Thoracic aorta (tissue), 2 donors: ENCODE data around the gene PARD3B. TPM values are rescaled to one million over a fixed set of nuclear protein-coding genes. Genes with fewer than 3 reads are reported as not detected.

Experiments used
- ATAC-seq: fragments of 150-250 bp; one replicate; pipeline ENCODE4 v1.8.0; 2017; ENCODE audit warnings: low read depth; ENCODE audit not compliant: insufficient number of reproducible peaks, low FRiP score
- DNase-seq: peaks from one replicate; pipeline ENCODE4 v3.0.0-alpha.2; 2020; ENCODE audit warnings: low spot score
- H3K27ac ChIP-seq, 2 donors: fragments of 200-600 bp; sonication (generic); 1 replicate in 1 of 2; 2 replicates in 1 of 2; pipeline ENCODE4 v1.5.1; 2016; ENCODE audit warnings: mild to moderate bottlenecking in 2 of 2, moderate library complexity in 2 of 2
- H3K27me3 ChIP-seq: fragments of 200-600 bp; sonication (generic); replicated peaks from 2 replicates; pipeline ENCODE4 v1.6.0; 2016; ENCODE audit warnings: mild to moderate bottlenecking; ENCODE audit not compliant: insufficient read depth
- H3K36me3 ChIP-seq: fragments of 200-600 bp; sonication (generic); one replicate; pipeline ENCODE4 v1.5.1; 2016
- H3K4me1 ChIP-seq, 2 donors: fragments of 200-600 bp; sonication (generic); 1 replicate in 1 of 2; 2 replicates in 1 of 2; pipeline versions ENCODE4 v1.5.1 to v1.6.0; 2016; ENCODE audit warnings: low read depth in 2 of 2, mild to moderate bottlenecking in 1 of 2; ENCODE audit not compliant: control insufficient read depth in 1 of 2
- H3K4me3 ChIP-seq: fragments of 200-600 bp; sonication (generic); 2 replicates; pipeline ENCODE4 v1.5.1; 2016; ENCODE audit warnings: mild to moderate bottlenecking
- H3K9me3 ChIP-seq: fragments of 200-600 bp; sonication (generic); 2 replicates; pipeline ENCODE4 v1.5.1; 2016
- total RNA-seq, 2 donors: library from RNA; depleted of rRNA; stranded (reverse); fragments of >200 nt; gene quantifications; one replicate each; pipeline versions ENCODE4 v1.1.0 to v1.2.3, GENCODE V29; 2016
- TF ChIP-seq, protein P1 (sequence below): fragments of 200-600 bp; sonication (generic); IDR thresholded peaks from one replicate; pipeline ENCODE4 v1.5.1; 2019; ENCODE audit warnings: antibody characterized with exemption

PARD3B gene
- total RNA-seq, 2 donors from 2014 or later: 25.7 to 34.5 TPM

GRCh38 chr2:205070889-205071288, 525.6 kb downstream of the PARD3B start:
- Histone ChIP-seq H3K36me3 (no peaks in the 10 kb centered on the region), H3K27ac (no peak overlapping the region)
- TF ChIP-seq, protein P1, sequence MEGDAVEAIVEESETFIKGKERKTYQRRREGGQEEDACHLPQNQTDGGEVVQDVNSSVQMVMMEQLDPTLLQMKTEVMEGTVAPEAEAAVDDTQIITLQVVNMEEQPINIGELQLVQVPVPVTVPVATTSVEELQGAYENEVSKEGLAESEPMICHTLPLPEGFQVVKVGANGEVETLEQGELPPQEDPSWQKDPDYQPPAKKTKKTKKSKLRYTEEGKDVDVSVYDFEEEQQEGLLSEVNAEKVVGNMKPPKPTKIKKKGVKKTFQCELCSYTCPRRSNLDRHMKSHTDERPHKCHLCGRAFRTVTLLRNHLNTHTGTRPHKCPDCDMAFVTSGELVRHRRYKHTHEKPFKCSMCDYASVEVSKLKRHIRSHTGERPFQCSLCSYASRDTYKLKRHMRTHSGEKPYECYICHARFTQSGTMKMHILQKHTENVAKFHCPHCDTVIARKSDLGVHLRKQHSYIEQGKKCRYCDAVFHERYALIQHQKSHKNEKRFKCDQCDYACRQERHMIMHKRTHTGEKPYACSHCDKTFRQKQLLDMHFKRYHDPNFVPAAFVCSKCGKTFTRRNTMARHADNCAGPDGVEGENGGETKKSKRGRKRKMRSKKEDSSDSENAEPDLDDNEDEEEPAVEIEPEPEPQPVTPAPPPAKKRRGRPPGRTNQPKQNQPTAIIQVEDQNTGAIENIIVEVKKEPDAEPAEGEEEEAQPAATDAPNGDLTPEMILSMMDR: no peak

DNA sequence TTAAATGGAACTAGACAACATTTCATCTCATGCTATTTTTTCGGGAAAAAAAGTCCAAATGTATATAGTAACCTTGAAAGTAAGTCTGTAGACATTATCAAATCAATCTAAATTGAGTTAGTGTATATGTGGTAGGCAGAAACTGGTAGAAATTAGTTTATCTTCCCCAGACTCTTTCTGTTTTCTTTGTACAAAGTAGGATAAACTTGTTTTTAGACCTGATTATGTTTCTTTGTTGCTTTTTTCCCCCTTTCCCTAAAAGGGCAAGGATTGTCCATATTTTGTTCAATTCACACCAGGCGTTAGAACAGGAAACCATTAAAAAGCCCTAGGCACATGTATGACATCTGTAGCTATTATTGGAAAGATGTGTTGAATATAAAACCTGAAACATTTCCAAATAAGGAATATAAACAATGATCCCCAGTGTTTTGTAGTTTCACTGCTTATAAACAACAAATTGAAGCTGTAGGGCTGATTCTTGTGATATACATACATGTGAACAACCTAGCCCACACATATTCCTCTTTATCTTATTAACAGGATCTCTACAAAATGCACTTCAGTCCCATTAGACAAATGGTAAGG, 528.3 kb downstream of the PARD3B start:
- TF ChIP-seq, protein P1: no peak
- no peaks in the 10 kb centered on the region for H3K27me3 ChIP-seq
- no peaks in the 10 kb centered on the region for H3K9me3 ChIP-seq
- H3K4me1 ChIP-seq: no peaks in the 10 kb centered on the region
- no peak overlapping the region for H3K4me3 ChIP-seq
- ATAC-seq: no peak
- no peak overlapping the region for H3K27ac ChIP-seq
- no peak for DNase-seq
- H3K36me3 ChIP-seq: no peaks in the 10 kb centered on the region

More at GRCh38 chr2:205070889-205071288, 525.6 kb downstream of the PARD3B start:
- Histone ChIP-seq H3K9me3 (no peaks in the 10 kb centered on the region), H3K4me3 (no peak overlapping the region), H3K27me3 (no peaks in the 10 kb centered on the region), H3K4me1 (no peaks in the 10 kb centered on the region)
- no peak for DNase-seq
- ATAC-seq: no peak

DNA sequence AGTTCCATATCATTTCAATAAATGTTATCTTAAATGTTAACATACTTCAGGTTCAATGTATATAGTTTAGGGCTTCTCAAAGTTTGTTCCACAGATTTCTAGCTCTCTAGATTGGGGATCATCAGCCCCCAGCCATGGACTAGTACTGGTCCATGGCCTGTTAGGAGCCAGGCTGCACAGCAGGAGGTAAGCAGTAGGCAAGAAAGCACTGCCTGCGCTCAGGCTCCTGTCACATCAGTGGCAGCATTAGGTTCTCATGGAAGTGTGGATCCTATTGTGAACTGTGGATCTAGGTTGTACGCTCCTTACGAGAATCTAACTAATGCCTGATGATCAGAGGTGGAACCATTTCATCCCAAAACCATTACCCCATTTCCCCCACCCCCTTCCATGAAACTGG, 531.1 kb downstream of the PARD3B start:
- no peaks in the 10 kb centered on the region for H3K9me3 ChIP-seq
- DNase-seq: no peak

DNA sequence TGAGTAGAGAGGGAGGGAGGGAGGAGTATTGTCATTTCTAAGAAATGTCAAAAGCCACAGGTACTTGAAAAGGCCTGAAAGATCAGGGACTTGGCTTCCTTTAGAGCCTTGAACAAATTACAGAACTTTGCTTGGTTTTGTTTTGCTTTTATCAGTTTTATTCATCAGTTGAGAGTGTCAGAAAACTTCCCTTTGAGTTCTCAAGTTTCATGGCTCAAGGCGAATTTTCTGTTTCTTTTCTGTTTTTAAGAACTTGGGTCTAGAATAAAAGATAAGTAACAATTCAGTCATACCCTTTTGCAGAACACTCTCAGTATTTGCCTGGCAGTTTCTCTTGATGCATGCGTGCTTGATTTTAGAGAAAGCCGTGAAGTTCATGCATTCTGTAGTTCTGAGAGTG, 531.9 kb downstream of the PARD3B start:
- ATAC-seq: no peak
- TF ChIP-seq, protein P1: no peak

More for the DNA sequence above, 531.1 kb downstream of the PARD3B start:
- Histone ChIP-seq H3K27ac (no peak overlapping the region), H3K4me1 (no peaks in the 10 kb centered on the region), H3K27me3 (no peaks in the 10 kb centered on the region), H3K36me3 (no peaks in the 10 kb centered on the region), H3K4me3 (no peak overlapping the region)
- no peak for ATAC-seq
- TF ChIP-seq, protein P1: no peak

DNA sequence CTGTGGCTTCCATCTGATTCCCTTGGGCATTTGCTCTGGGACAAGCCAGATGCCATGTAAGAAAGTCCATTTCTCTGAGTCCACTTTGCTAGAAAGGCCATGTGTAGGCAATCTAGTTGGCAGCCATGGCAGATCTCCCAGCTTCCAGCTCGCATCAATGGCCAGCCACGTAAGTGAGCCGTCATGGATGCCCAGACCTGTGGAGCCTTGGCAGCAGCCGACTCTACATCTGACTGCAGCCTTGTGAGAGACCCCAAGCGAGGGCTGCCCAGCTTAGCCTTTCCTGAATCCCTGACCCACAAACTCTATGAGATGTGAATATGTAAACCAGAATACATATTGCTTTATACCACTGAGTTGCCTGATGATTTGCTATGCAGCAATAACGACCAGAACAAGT, 533.5 kb downstream of the PARD3B start:
- DNase-seq: no peak
- no peak for ATAC-seq
- Histone ChIP-seq H3K27ac (no peak overlapping the region), H3K9me3 (no peaks in the 10 kb centered on the region), H3K4me1 (no peaks in the 10 kb centered on the region), H3K27me3 (no peaks in the 10 kb centered on the region), H3K4me3 (no peak overlapping the region), H3K36me3 (no peaks in the 10 kb centered on the region)
- TF ChIP-seq, protein P1: no peak

More for the DNA sequence above, 531.9 kb downstream of the PARD3B start:
- H3K4me1 ChIP-seq: no peaks in the 10 kb centered on the region
- H3K36me3 ChIP-seq: no peaks in the 10 kb centered on the region
- H3K4me3 ChIP-seq: no peak overlapping the region
- H3K27me3 ChIP-seq: no peaks in the 10 kb centered on the region
- no peak for DNase-seq
- H3K9me3 ChIP-seq: no peaks in the 10 kb centered on the region
- H3K27ac ChIP-seq: no peak overlapping the region
